ENCODE measurements around the gene HMOX2. TPM values are rescaled to one million over a fixed set of nuclear protein-coding genes. Genes with fewer than 3 reads are reported as not detected.
A peak's percentile ranks its signal among the peaks of the same experiment; 100 is the strongest.

Gene HMOX2
- total and polyA plus RNA-seq, 2 of the 13 experiments (the other 11 are each of a cell fraction or from before 2014, with no cell fraction given), result 60.3 to 70.4 TPM

DNA sequence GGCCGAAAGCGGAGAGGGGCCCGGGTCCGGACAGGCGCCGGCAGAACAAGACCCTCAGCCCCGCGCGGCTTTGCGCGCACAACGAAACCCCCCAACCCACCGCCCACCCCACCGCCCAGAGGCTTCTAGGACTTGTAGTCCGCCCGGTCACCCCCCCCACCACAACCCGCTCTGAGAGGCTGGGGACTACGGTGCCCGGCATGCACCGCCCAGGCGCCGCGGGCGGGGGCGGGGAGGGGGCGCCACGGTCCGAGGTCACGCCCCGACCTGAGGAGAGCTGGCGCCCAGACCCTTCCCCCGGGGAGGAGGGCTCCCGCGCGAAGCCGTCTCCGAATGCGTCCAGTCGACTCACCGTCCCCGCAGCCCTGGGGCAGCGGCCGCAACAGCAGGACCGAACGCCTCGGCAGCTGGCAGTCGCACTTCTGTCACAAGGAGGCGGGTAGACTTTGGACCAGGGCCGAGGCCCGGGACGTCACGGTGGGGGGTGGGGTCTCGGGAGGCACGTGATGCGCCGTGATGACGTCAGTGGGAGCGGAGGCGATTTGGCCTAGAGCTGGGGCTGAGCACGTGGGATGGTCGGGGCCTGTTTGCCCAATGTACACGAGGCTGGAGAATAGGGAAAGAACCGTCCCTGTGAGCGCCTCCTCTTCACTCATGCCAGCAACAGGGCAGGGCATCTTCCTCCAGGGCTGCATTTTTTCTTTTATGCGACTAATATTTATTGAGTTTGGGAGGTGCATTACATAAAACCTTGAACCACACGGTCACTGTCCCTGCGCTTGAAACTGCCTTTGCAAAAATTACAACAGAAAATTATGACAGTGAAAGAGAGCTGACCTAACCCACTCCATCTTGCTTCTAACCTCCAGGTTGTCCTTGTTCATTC lies 62.4 kb downstream of the HMOX2 start, which contains the start of gene CDIP1 (continued):
- TF ChIP-seq ZHX1 (CRISPR knock-in tag; IDR thresholded peaks at IDR 0.05; ENCODE audit: low read depth) (peak; percentile 98), NR2F1 (CRISPR knock-in tag; IDR thresholded peaks at IDR 0.05) (peak; percentile 47 to 53; a peak in 2 of 4 replicates), ZNF225 (CRISPR knock-in tag; IDR thresholded peaks at IDR 0.05) (peak; percentile 100), MXD4 (CRISPR knock-in tag; IDR thresholded peaks at IDR 0.05) (peak; percentile 98), SMAD3 (CRISPR knock-in tag; IDR thresholded peaks at IDR 0.05) (peak; percentile 98), MATR3 (CRISPR knock-in tag; IDR thresholded peaks at IDR 0.05) (no peak), ZNF816 (CRISPR knock-in tag; IDR thresholded peaks at IDR 0.05; ENCODE audit: borderline replicate concordance) (peak; percentile 100; the same call in 1 of the 2 replicates), PTBP1 (IDR thresholded peaks at IDR 0.05; ENCODE audit: low read depth, low read length, poor library complexity, severe bottlenecking) (peak; percentile 76), EED (CRISPR knock-in tag; IDR thresholded peaks at IDR 0.05) (peak; percentile 97; the same call in 1 of the 2 replicates), BRCA1 (CRISPR knock-in tag; IDR thresholded peaks at IDR 0.05) (peak; percentile 96), ZNF670 (CRISPR knock-in tag; IDR thresholded peaks at IDR 0.05; ENCODE audit: borderline replicate concordance) (peak; percentile 100), RORA (CRISPR knock-in tag; IDR thresholded peaks at IDR 0.05) (no peak), GZF1 (CRISPR knock-in tag; IDR thresholded peaks at IDR 0.05) (peak; percentile 94), ZC3H13 (CRISPR knock-in tag; IDR thresholded peaks at IDR 0.05) (peak; percentile 99), ZBTB1 (CRISPR knock-in tag; IDR thresholded peaks at IDR 0.05; ENCODE audit: borderline replicate concordance) (no peak), ZKSCAN8 (CRISPR knock-in tag; IDR thresholded peaks at IDR 0.05; ENCODE audit: borderline replicate concordance) (peak; percentile 87)
- TF ChIP-seq, protein P1, sequence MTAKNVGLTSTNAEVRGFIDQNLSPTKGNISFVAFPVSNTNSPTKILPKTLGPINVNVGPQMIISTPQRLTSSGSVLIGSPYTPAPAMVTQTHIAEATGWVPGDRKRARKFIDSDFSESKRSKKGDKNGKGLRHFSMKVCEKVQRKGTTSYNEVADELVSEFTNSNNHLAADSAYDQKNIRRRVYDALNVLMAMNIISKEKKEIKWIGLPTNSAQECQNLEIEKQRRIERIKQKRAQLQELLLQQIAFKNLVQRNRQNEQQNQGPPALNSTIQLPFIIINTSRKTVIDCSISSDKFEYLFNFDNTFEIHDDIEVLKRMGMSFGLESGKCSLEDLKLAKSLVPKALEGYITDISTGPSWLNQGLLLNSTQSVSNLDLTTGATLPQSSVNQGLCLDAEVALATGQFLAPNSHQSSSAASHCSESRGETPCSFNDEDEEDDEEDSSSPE (CRISPR knock-in tag; IDR thresholded peaks at IDR 0.05), result peak; percentile 98
- TF ChIP-seq, protein P2, sequence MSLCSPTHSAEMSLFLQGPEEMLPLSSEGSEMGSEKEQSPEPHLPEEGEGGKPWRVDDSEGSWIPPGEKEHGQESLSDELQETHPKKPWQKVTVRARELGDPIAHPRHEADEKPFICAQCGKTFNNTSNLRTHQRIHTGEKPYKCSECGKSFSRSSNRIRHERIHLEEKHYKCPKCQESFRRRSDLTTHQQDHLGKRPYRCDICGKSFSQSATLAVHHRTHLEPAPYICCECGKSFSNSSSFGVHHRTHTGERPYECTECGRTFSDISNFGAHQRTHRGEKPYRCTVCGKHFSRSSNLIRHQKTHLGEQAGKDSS (CRISPR knock-in tag; IDR thresholded peaks at IDR 0.05; ENCODE audit: borderline replicate concordance, low read depth), result peak; percentile 95
